CD4-positive, alpha-beta T cell treated with Interleukin-2 at 100 ng/mL for 4 hours (primary cell): Measurements from ENCODE around the gene PRSS37.
"Not testable (repeated sequence)": the region's sequence is repeated elsewhere in the genome, so short reads cannot be mapped to it uniquely, and the experiment has no call there.

Experiments
- DNase-seq: peaks from one replicate; pipeline ENCODE4 v3.0.0-alpha.2; 2020; ENCODE audit warnings: low spot score

PRSS37 gene

GRCh38 chr7:141841385-141841784, at the start of gene PRSS37:
Gene PRSS37, minus strand, starts transcription at chr7:141841485. Its CDS starts 436 bp downstream, at chr7:141841049.
- no peak for DNase-seq

GRCh38 chr7:141889321-141889720, 48.0 kb upstream of the PRSS37 start:
- peak; percentile 2 for DNase-seq

GRCh38 chr7:141884539-141885225, 43.4 kb upstream of the PRSS37 start:
- DNase-seq = no peak

GRCh38 chr7:141880960-141881359, 39.7 kb upstream of the PRSS37 start:
- DNase-seq = no peak

GRCh38 chr7:141877365-141877764, 36.1 kb upstream of the PRSS37 start:
- DNase-seq = no peak

GRCh38 chr7:141876371-141876770, 35.1 kb upstream of the PRSS37 start:
- DNase-seq = no peak

GRCh38 chr7:141875453-141875852, 34.2 kb upstream of the PRSS37 start:
- no peak for DNase-seq

- no peak for DNase-seq
Observed at GRCh38 chr7:141874787-141875186, 33.5 kb upstream of the PRSS37 start.

GRCh38 chr7:141872931-141873330, 31.6 kb upstream of the PRSS37 start:
- no peak for DNase-seq

GRCh38 chr7:141866974-141867373, 25.7 kb upstream of the PRSS37 start:
- DNase-seq = no peak

GRCh38 chr7:141864765-141865447, 23.6 kb upstream of the PRSS37 start:
- DNase-seq = no peak

- no peak for DNase-seq
Observed at GRCh38 chr7:141860207-141860606, 18.9 kb upstream of the PRSS37 start.

- no peak for DNase-seq
Observed at GRCh38 chr7:141847996-141848395, 6.7 kb upstream of the PRSS37 start.

GRCh38 chr7:141844256-141844655, 3.0 kb upstream of the PRSS37 start:
- DNase-seq = no peak

- DNase-seq = no peak
Observed at GRCh38 chr7:141842904-141843303, 1.6 kb upstream of the PRSS37 start.

- no peak for DNase-seq
Observed at GRCh38 chr7:141840708-141841107, 577 bp downstream of the PRSS37 start.

GRCh38 chr7:141839256-141839655, 2.0 kb downstream of the PRSS37 start:
- DNase-seq = no peak

- no peak for DNase-seq
Observed at GRCh38 chr7:141838581-141838980, 2.7 kb downstream of the PRSS37 start.

GRCh38 chr7:141837683-141838082, 3.6 kb downstream of the PRSS37 start:
- DNase-seq = no peak

- not testable (repeated sequence) for DNase-seq
Observed at GRCh38 chr7:141822432-141822831, 18.9 kb downstream of the PRSS37 start.

GRCh38 chr7:141820067-141820466, 21.2 kb downstream of the PRSS37 start:
- DNase-seq = no peak

- no peak for DNase-seq
Observed at GRCh38 chr7:141792526-141792925, 48.8 kb downstream of the PRSS37 start.

GRCh38 chr7:141789917-141790316, 51.4 kb downstream of the PRSS37 start, which contains the start of gene TAS2R5:
Gene TAS2R5, plus strand, starts transcription at chr7:141790217. Its CDS starts 145 bp downstream, at chr7:141790362.
- no peak for DNase-seq

- DNase-seq = no peak
Observed at GRCh38 chr7:141788296-141788695, 53.0 kb downstream of the PRSS37 start.
